Activated T-helper 1 cell treated with anti-CD3 and anti-CD28 coated beads, Interleukin-2, amount 50 U/mL, for 16 hours (primary cell): ENCODE data around the gene TYW1.
"Not testable (repeated sequence)": the region's sequence is repeated elsewhere in the genome, so short reads cannot be mapped to it uniquely, and the experiment has no call there.

Experiments
- DNase-seq, 2 donors: peaks; one replicate each; pipeline ENCODE4 v3.0.0-alpha.2; 2020; ENCODE audit warnings: low read depth in 1 of 2, low spot score in 1 of 2

TYW1 gene

GRCh38 chr7:67128257-67128656 is 131.6 kb downstream of the TYW1 start:
- not testable (repeated sequence) for DNase-seq

- not testable (repeated sequence) for DNase-seq
These were observed 134.1 kb downstream of the TYW1 start for GRCh38 chr7:67130766-67131165.

GRCh38 chr7:67134912-67135311 is 138.3 kb downstream of the TYW1 start:
- not testable (repeated sequence) for DNase-seq

- DNase-seq, result not testable (repeated sequence)
These were observed 139.2 kb downstream of the TYW1 start for GRCh38 chr7:67135617-67136486.

- DNase-seq, result not testable (repeated sequence)
These were observed 140.9 kb downstream of the TYW1 start for GRCh38 chr7:67137489-67137888.

GRCh38 chr7:67139876-67140275 is 143.2 kb downstream of the TYW1 start:
- not testable (repeated sequence) for DNase-seq

GRCh38 chr7:67141001-67141400 is 144.4 kb downstream of the TYW1 start:
- DNase-seq, result not testable (repeated sequence)

GRCh38 chr7:67143091-67143786 is 146.6 kb downstream of the TYW1 start:
- not testable (repeated sequence) for DNase-seq

GRCh38 chr7:67145581-67146193 is 149.1 kb downstream of the TYW1 start:
- not testable (repeated sequence) for DNase-seq

- DNase-seq, result not testable (repeated sequence)
These were observed 152.5 kb downstream of the TYW1 start for GRCh38 chr7:67149131-67149530.

GRCh38 chr7:67154374-67154773 is 157.7 kb downstream of the TYW1 start:
- DNase-seq, result not testable (repeated sequence)

- not testable (repeated sequence) for DNase-seq
These were observed 159.4 kb downstream of the TYW1 start for GRCh38 chr7:67156064-67156463.

- not testable (repeated sequence) for DNase-seq
These were observed 166.7 kb downstream of the TYW1 start for GRCh38 chr7:67163285-67163684.

- not testable (repeated sequence) for DNase-seq
These were observed 174.5 kb downstream of the TYW1 start for GRCh38 chr7:67171151-67171550.

GRCh38 chr7:67176730-67177129 is 180.1 kb downstream of the TYW1 start:
- DNase-seq, result not testable (repeated sequence)

- DNase-seq, result not testable (repeated sequence)
These were observed 182.5 kb downstream of the TYW1 start for GRCh38 chr7:67178915-67179688.

GRCh38 chr7:67182956-67183750 is 186.5 kb downstream of the TYW1 start:
- not testable (repeated sequence) for DNase-seq

GRCh38 chr7:67184912-67185659 is 188.5 kb downstream of the TYW1 start:
- not testable (repeated sequence) for DNase-seq

GRCh38 chr7:67185660-67186129 is 189.1 kb downstream of the TYW1 start:
- not testable (repeated sequence) for DNase-seq
